Type B pancreatic cell (in vitro differentiated cells): Measurements from ENCODE around the gene AMPD3. TPM values are rescaled to one million over a fixed set of nuclear protein-coding genes. Genes with fewer than 3 reads are reported as not detected.
A peak's percentile ranks its signal among the peaks of the same experiment; 100 is the strongest.

ENCODE experiments used
- DNase-seq: peaks from one replicate; pipeline ENCODE4 v3.0.0; 2021; ENCODE audit warnings: mixed read lengths; ENCODE audit not compliant: unreplicated experiment; ENCODE audit errors: extremely low spot score
- H3K27ac Mint-ChIP-seq: 2 replicates; pipeline ENCODE4 v1.8.0; 2021; ENCODE audit warnings: mild to moderate bottlenecking, mixed read lengths
- H3K27me3 Mint-ChIP-seq: 2 replicates; pipeline ENCODE4 v1.8.0; 2021; ENCODE audit warnings: mixed read lengths
- H3K36me3 Mint-ChIP-seq: 2 replicates; pipeline ENCODE4 v1.8.0; 2021; ENCODE audit warnings: mixed read lengths
- H3K4me1 Mint-ChIP-seq: one replicate; pipeline ENCODE4 v1.8.0; 2021; ENCODE audit warnings: mixed read lengths; ENCODE audit not compliant: unreplicated experiment
- H3K4me3 Mint-ChIP-seq: 2 replicates; pipeline ENCODE4 v1.8.0; 2021; ENCODE audit warnings: mild to moderate bottlenecking, mixed read lengths
- H3K9me3 Mint-ChIP-seq: 2 replicates; pipeline ENCODE4 v1.8.0; 2021; ENCODE audit warnings: mixed read lengths
- total RNA-seq: library from RNA; stranded (reverse); gene quantifications from 2 replicates; pipeline ENCODE4 v1.2.1, GENCODE V29; 2021; ENCODE audit warnings: low replicate concordance
- TF ChIP-seq, protein P1 (sequence below): fragments of 200-600 bp; sonication (generic); conservative IDR thresholded peaks from 2 replicates; pipeline ENCODE4 v1.5.0; 2021; ENCODE audit warnings: antibody characterized with exemption, mild to moderate bottlenecking

AMPD3 gene
- total RNA-seq, 1 donor from 2014 or later, result 7.0 TPM

DNA sequence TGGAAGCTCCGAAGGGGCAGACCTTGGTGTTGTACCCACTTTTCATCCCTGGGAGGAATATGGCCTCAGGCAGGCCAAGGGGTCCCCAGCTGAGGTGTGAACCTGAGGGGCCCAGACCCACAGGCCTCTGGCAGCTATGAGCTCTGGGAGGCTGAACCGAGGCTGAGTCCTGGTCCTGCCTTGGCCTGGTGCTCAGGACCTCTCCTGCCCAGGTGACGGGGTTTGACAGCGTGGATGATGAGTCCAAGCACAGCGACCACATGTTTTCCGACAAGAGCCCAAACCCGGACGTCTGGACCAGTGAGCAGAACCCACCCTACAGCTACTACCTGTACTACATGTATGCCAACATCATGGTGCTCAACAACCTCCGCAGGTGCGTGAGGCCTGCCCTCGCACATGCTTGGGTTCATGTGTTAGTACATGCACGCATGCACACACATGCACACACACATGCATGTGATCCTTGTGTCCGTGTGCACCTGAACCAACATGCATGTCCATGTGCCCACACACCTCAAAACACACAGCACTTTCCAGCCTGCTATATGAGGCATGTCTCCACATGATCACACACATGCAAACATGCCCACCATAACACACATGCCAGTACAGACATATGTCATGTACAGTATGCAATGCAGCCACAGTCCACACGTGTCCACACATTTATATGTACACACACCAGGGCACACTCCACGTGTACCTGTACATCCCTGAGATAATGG, 45.0 kb downstream of the AMPD3 start:
- no peaks in the 10 kb centered on the region for H3K9me3 Mint-ChIP-seq
- no peak overlapping the region for H3K4me3 Mint-ChIP-seq
- H3K4me1 Mint-ChIP-seq, result peaks cover 19% of the 10 kb centered on the region
- no peak for DNase-seq
- peaks cover 5% of the 10 kb centered on the region for H3K36me3 Mint-ChIP-seq
- TF ChIP-seq, protein P1, sequence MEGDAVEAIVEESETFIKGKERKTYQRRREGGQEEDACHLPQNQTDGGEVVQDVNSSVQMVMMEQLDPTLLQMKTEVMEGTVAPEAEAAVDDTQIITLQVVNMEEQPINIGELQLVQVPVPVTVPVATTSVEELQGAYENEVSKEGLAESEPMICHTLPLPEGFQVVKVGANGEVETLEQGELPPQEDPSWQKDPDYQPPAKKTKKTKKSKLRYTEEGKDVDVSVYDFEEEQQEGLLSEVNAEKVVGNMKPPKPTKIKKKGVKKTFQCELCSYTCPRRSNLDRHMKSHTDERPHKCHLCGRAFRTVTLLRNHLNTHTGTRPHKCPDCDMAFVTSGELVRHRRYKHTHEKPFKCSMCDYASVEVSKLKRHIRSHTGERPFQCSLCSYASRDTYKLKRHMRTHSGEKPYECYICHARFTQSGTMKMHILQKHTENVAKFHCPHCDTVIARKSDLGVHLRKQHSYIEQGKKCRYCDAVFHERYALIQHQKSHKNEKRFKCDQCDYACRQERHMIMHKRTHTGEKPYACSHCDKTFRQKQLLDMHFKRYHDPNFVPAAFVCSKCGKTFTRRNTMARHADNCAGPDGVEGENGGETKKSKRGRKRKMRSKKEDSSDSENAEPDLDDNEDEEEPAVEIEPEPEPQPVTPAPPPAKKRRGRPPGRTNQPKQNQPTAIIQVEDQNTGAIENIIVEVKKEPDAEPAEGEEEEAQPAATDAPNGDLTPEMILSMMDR, result no peak
- no peaks in the 10 kb centered on the region for H3K27me3 Mint-ChIP-seq
- H3K27ac Mint-ChIP-seq, result no peak overlapping the region

DNA sequence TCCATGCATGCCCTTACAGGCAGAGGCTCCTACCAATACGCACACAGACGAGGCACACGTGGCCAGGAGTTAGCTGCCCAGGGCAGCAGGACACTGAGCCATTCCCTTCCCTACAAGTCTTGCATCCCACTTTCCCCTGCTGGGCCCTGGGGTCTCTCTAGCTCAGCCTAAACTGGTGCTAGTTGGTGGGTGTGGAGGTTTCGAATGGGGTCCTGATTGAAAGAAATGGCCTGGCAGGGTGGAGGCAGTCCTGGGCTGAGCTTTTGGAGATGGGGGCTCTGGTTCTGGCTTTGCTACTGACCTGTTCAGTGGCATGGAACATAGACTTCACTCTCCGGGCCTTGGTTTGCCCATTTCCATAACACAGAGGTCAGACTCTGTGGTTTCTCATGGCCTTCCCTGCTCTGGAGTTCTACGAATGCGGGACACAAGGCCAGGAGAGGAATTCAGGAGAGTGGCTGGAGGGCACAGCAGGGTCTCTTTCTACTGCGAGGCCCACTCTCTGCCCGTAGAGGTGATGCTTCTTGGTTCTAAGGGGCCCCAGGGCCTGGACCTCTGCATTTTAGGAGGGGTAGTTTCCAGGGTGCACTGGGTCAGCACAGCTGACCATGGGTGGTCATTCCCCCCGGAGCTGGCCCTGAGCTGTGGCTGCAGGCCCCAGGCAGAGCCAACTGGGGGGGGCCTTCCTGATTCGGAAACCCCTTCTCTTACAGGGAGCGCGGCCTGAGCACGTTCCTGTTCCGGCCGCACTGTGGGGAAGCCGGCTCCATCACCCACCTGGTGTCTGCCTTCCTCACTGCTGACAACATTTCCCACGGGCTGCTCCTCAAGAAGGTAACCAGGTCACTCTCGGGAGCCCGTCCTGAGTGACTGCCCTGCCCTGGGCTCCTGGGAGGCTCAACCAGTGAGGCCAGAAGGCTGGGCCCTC, 46.0 kb downstream of the AMPD3 start:
- Mint-ChIP-seq H3K36me3 (peaks cover 5% of the 10 kb centered on the region), H3K4me1 (peaks cover 19% of the 10 kb centered on the region), H3K27me3 (no peaks in the 10 kb centered on the region), H3K9me3 (no peaks in the 10 kb centered on the region), H3K4me3 (no peak overlapping the region), H3K27ac (no peak overlapping the region)
- peak; percentile 54 for DNase-seq
- TF ChIP-seq, protein P1, result no peak

DNA sequence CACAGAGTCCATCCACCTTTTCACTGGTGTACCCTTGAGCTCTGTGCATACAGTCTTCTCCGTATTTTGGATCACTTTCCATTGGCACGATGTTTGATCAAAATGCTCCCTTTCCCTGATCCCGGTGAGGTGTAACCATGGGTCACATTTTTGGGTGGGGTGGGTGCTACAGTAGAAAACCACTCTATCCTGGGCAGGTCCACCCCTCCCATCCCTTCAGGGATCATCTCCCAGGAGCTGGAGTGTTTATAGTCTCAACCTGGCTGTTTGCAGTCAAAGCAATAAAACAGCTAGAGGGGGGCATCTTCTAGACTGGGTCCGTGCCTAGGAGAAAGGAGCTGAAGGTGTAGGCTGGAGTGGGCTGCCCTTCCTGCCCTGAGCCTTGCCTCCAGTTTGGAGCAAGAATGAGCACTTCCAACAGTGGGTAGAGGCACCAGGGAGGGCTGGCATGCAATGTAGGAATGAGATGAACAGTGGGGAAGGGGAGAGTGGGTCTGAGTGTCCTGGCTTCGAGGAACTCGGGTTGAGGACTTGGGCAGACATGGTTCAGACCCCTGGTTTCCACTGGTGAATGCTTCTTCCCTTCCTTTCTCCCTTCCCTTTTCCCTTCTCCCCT, 47.1 kb downstream of the AMPD3 start:
- Mint-ChIP-seq H3K27me3 (no peaks in the 10 kb centered on the region), H3K27ac (no peak overlapping the region), H3K4me1 (peaks cover 19% of the 10 kb centered on the region), H3K9me3 (no peaks in the 10 kb centered on the region), H3K36me3 (peaks cover 8% of the 10 kb centered on the region), H3K4me3 (no peak overlapping the region)
- TF ChIP-seq, protein P1, result no peak
- DNase-seq, result peak; percentile 39

DNA sequence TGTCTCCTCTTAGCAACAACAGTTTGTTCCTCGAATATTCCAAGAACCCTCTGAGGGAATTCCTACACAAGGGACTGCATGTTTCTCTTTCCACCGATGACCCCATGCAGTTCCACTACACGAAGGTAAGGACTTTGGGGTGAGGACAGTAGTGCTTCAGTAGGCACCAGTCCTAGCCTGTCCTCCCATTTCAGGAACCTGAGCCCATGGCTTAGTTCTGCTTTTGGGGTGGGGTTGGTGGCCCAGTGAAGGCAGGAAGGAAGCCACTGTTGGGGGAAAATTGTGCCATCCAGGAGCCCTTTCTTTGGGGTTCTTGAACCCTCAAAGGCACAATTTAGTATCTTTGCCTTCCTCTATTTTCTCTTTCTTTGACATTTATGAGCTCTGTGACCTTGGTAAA, 47.7 kb downstream of the AMPD3 start:
- Mint-ChIP-seq H3K36me3 (peaks cover 8% of the 10 kb centered on the region), H3K9me3 (no peaks in the 10 kb centered on the region), H3K4me1 (peaks cover 13% of the 10 kb centered on the region), H3K27me3 (no peaks in the 10 kb centered on the region), H3K4me3 (no peak overlapping the region), H3K27ac (no peak overlapping the region)
- no peak for DNase-seq
- TF ChIP-seq, protein P1, result no peak

DNA sequence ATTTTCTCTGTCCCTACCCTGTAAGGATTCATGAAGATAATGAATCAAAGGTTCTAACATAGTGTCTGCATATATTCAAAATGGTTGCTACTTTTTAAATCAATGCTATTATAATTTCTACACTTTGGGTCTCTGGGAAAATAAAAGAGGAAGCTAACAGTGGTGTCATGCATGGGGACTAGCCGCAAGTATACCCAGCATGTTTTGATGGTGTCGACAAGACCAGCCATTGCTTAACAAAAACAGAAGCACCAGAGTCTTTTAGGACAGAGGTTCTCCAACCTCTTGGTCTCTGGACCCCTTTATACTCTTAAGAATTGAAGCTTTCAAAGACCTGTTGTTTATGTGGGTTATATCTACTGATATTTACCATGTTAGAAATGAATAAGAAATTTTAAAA, 48.2 kb downstream of the AMPD3 start:
- Mint-ChIP-seq H3K27me3 (no peaks in the 10 kb centered on the region), H3K36me3 (peaks cover 8% of the 10 kb centered on the region), H3K4me1 (peaks cover 9% of the 10 kb centered on the region), H3K9me3 (no peaks in the 10 kb centered on the region), H3K27ac (no peak overlapping the region), H3K4me3 (no peak overlapping the region)
- DNase-seq, result no peak
- TF ChIP-seq, protein P1, result no peak
